Ovary (tissue), 9 donors: ENCODE results near the gene SMAD5. TPM values are rescaled to one million over a fixed set of nuclear protein-coding genes. Genes with fewer than 3 reads are reported as not detected.

ENCODE experiments used
- DNase-seq, 5 donors: peaks; one replicate each; pipeline ENCODE4 v3.0.0-alpha.2; 2019 to 2020
- H3K27ac ChIP-seq, 2 donors: fragments of 200-600 bp; one replicate each; pipeline versions ENCODE4 v1.5.1 to v1.8.0; 2019 to 2022
- H3K27me3 ChIP-seq: fragments of 200-600 bp; one replicate; pipeline ENCODE4 v1.8.0; 2022
- H3K36me3 ChIP-seq: fragments of 200-600 bp; sonication (generic); one replicate; pipeline ENCODE4 v1.5.1; 2019
- H3K4me1 ChIP-seq: one replicate; pipeline ENCODE4 v1.8.1; 2013; ENCODE audit warnings: mild to moderate bottlenecking, moderate library complexity; ENCODE audit not compliant: insufficient read depth
- H3K4me3 ChIP-seq: fragments of 200-600 bp; sonication (generic); one replicate; pipeline ENCODE4 v1.5.1; 2017
- H3K9me3 ChIP-seq, 2 donors: fragments of 200-600 bp in 1 of 2; sonication (generic) in 1 of 2; one replicate each; pipeline versions ENCODE4 v1.5.1 to v1.8.1; 2013 to 2019; ENCODE audit warnings: mild to moderate bottlenecking in 1 of 2, moderate library complexity in 1 of 2
- CTCF ChIP-seq, 3 donors: fragments of 450-650 bp in 2 of 3; fragments of 200-600 bp in 1 of 3; IDR thresholded peaks; one replicate each; pipeline versions ENCODE4 v1.5.1 to v1.8.0; 2016 to 2022; ENCODE audit warnings: antibody characterized with exemption in 3 of 3, mild to moderate bottlenecking in 1 of 3
- EP300 ChIP-seq: sonication (generic); formaldehyde crosslinking; IDR thresholded peaks from one replicate; pipeline ENCODE4 v1.6.1; 2017; ENCODE audit warnings: antibody characterized with exemption
- POLR2A ChIP-seq: fragments of 450-650 bp; IDR thresholded peaks from one replicate; pipeline ENCODE4 v1.6.1; 2017; ENCODE audit warnings: antibody characterized with exemption, mild to moderate bottlenecking, moderate library complexity
- WGBS, 3 donors: extraction: QIAGEN DNeasy Blood & Tissue Kit in 1 of 3; methylation state at CpG; one replicate each; pipeline versions ENCODE4 v1.1.5 to v1.1.7; 2013 to 2017; 5-methylcytosine and 5-hydroxymethylcytosine counted together
- intact Hi-C, 4 donors: fragments of 100-400 bp; cut with DNase I; formaldehyde crosslinking; loops; one replicate each; pipeline versions ENCODE4 v1.11.0 to v1.15.1; 2022 to 2023
- polyA plus RNA-seq, 2 donors: library from polyadenylated mRNA; stranded (reverse); fragments of 200-250 nt in 1 of 2; fragments of 350-450 nt in 1 of 2; fragmentation: Illumina TruSeq in 1 of 2; extraction: RNeasy Lipid Tissue Mini Kit (QIAGEN cat#74804) in 1 of 2; gene quantifications; one replicate each; pipeline ENCODE4 v1.2.3, GENCODE V29; 2013 to 2014
- total RNA-seq, 7 donors: library from RNA; depleted of rRNA in 2 of 7; stranded (reverse); fragments of >200 nt in 2 of 7; fragmentation: NEBNext Ultra II Directional in 3 of 7; extraction: Animal tissue kit (Norgen Biotek cat#: 25700) in 3 of 7; gene quantifications; one replicate each; pipeline versions ENCODE4 v1.1.0 to v1.2.4, GENCODE V29; 2016 to 2023
- donor health status: DM: no; HTN: no; CAD: no; lungs with moderate emphysema.
- donor health status: DM: no; HTN: no; CAD: no.
- donor health status: Bipolar disorder and iron deficiency.
- donor health status: DM: yes; HTN: yes; CAD: no.
- donor health status: DM: no; HTN: no; CAD: no.
- donor health status: DM: yes; HTN: yes; CAD: no.

The SMAD5 gene
- total and polyA plus RNA-seq, 9 donors, result 20.3 to 130 (median 108) TPM

GRCh38 chr5:136192015-136192525 lies 59.4 kb downstream of the SMAD5 start:
- intact Hi-C loops, result no loop called here
- Histone ChIP-seq H3K27ac (no peak overlapping the region), H3K9me3 (no peaks in the 10 kb centered on the region), H3K27me3 (peaks cover 2% of the 10 kb centered on the region), H3K4me3 (peak overlapping the region; percentile 33), H3K4me1 (peaks cover 4% of the 10 kb centered on the region), H3K36me3 (no peaks in the 10 kb centered on the region)
- no peak for DNase-seq
- TF ChIP-seq CTCF (IDR thresholded peaks at IDR 0.05) (no peak), EP300 (no peak), POLR2A (no peak)
- WGBS, 3 donors, result 0% methylated on average over 8 to 56 of the region's 56 CpGs

- H3K27me3 ChIP-seq, result peaks cover 2% of the 10 kb centered on the region
- WGBS, 3 donors, result 1% methylated on average over 53 to 81 of the region's 81 CpGs
- DNase-seq, result no peak
- intact Hi-C loops, result no loop called here
- no peak within 1 kb of the TSS for H3K27ac ChIP-seq
- TF ChIP-seq POLR2A, result no peak
- TF ChIP-seq EP300, result no peak
- TF ChIP-seq CTCF (IDR thresholded peaks at IDR 0.05), result no peak
- no peaks in the 10 kb centered on the region for H3K9me3 ChIP-seq
- H3K4me3 ChIP-seq, result peak within 1 kb of the TSS; percentile 33
- peaks cover 4% of the 10 kb centered on the region for H3K4me1 ChIP-seq
- no peaks in the 10 kb centered on the region for H3K36me3 ChIP-seq
Observed at GRCh38 chr5:136192526-136193321, 60.1 kb downstream of the SMAD5 start, which contains the start of gene SMIM32. Gene SMIM32 (minus strand): TSS chr5:136193162. CDS start chr5:136192524, 638 bp downstream.

GRCh38 chr5:136193322-136193935 lies 60.8 kb downstream of the SMAD5 start:
- Histone ChIP-seq H3K27me3 (peaks cover 2% of the 10 kb centered on the region), H3K27ac (no peak overlapping the region), H3K4me3 (peak overlapping the region; percentile 33), H3K9me3 (no peaks in the 10 kb centered on the region), H3K36me3 (no peaks in the 10 kb centered on the region), H3K4me1 (peaks cover 4% of the 10 kb centered on the region)
- WGBS, 3 donors, result 42 to 63% (median 52%) methylated on average over 18 of the region's 18 CpGs
- no peak for DNase-seq
- intact Hi-C loops, result no loop called here
- TF ChIP-seq EP300 (no peak), POLR2A (no peak), CTCF (IDR thresholded peaks at IDR 0.05) (no peak)

- Histone ChIP-seq H3K27ac (no peak overlapping the region), H3K36me3 (no peaks in the 10 kb centered on the region), H3K4me3 (no peak overlapping the region), H3K27me3 (peaks cover 2% of the 10 kb centered on the region), H3K9me3 (no peaks in the 10 kb centered on the region), H3K4me1 (peaks cover 4% of the 10 kb centered on the region)
- 84 to 91% (median 89%) methylated on average over 3 of the region's 3 CpGs for WGBS, 3 donors
- no peak for DNase-seq
- intact Hi-C loops, result no loop called here
- TF ChIP-seq CTCF (IDR thresholded peaks at IDR 0.05), result no peak
- TF ChIP-seq POLR2A, result no peak
- TF ChIP-seq EP300, result no peak
Observed at GRCh38 chr5:136194576-136194975, 61.9 kb downstream of the SMAD5 start.
